Astrocyte of the hippocampus (primary cell): ENCODE results near the gene TES.
A peak's percentile ranks its signal among the peaks of the same experiment; 100 is the strongest.

Experiments
- DNase-seq: peaks from one replicate; pipeline ENCODE4 v3.0.0; 2011; ENCODE audit warnings: low read depth, low spot score

TES gene

GRCh38 chr7:116193329-116194087, 16.8 kb upstream of the TES start:
- no peak for DNase-seq

- DNase-seq = peak; percentile 64
These were observed 16.2 kb upstream of the TES start for GRCh38 chr7:116194115-116194514.

- DNase-seq = no peak
These were observed 14.9 kb upstream of the TES start for GRCh38 chr7:116195451-116195850.

GRCh38 chr7:116196947-116197346, 13.4 kb upstream of the TES start:
- DNase-seq = no peak

GRCh38 chr7:116197360-116197759, 13.0 kb upstream of the TES start:
- no peak for DNase-seq

- no peak for DNase-seq
These were observed 11.5 kb upstream of the TES start for GRCh38 chr7:116198748-116199410.

- DNase-seq = no peak
These were observed 9.4 kb upstream of the TES start for GRCh38 chr7:116200963-116201362.

- DNase-seq = no peak
These were observed 4.2 kb upstream of the TES start for GRCh38 chr7:116206141-116206540.

- no peak for DNase-seq
These were observed 1.4 kb upstream of the TES start for GRCh38 chr7:116208919-116209318.

- no peak for DNase-seq
These were observed 723 bp upstream of the TES start for GRCh38 chr7:116209561-116210070.

GRCh38 chr7:116211006-116211912, 920 bp downstream of the TES start:
- DNase-seq = peak; percentile 94

- no peak for DNase-seq
These were observed 1.7 kb downstream of the TES start for GRCh38 chr7:116211913-116212596.

GRCh38 chr7:116212869-116213268, 2.5 kb downstream of the TES start:
- DNase-seq = no peak

- peak; percentile 68 for DNase-seq
These were observed 3.2 kb downstream of the TES start for GRCh38 chr7:116213361-116214130.

GRCh38 chr7:116214921-116215320, 4.6 kb downstream of the TES start:
- DNase-seq = no peak

- no peak for DNase-seq
These were observed 5.2 kb downstream of the TES start for GRCh38 chr7:116215551-116215950.

GRCh38 chr7:116216956-116217571, 6.7 kb downstream of the TES start:
- no peak for DNase-seq

- DNase-seq = peak; percentile 91
These were observed 7.8 kb downstream of the TES start for GRCh38 chr7:116218051-116218645.

- DNase-seq = no peak
These were observed 8.4 kb downstream of the TES start for GRCh38 chr7:116218747-116219146.

GRCh38 chr7:116219288-116219687, 8.9 kb downstream of the TES start:
- no peak for DNase-seq
